Endothelial cell of umbilical vein (primary cell): Measurements from ENCODE around the gene TDRD9.

Source experiments
- EZH2 ChIP-seq: IDR thresholded peaks from 2 replicates; pipeline ENCODE4 v1.6.1; 2012; ENCODE audit warnings: borderline replicate concordance, low read depth, mild to moderate bottlenecking, moderate library complexity, low read length, inconsistent platforms; ENCODE audit not compliant: severe bottlenecking
- TF ChIP-seq, protein P1 (sequence below), 2 donors: IDR thresholded peaks; 1 replicate in 1 of 2; 2 replicates in 1 of 2; pipeline ENCODE4 v1.5.1; 2011; ENCODE audit warnings: low read length in 2 of 2, mild to moderate bottlenecking in 2 of 2, moderate library complexity in 2 of 2, control low read depth in 1 of 2, inconsistent platforms in 1 of 2, low read depth in 1 of 2; ENCODE audit not compliant: insufficient read depth in 1 of 2; ENCODE audit errors: extremely low read depth in 1 of 2

DNA sequence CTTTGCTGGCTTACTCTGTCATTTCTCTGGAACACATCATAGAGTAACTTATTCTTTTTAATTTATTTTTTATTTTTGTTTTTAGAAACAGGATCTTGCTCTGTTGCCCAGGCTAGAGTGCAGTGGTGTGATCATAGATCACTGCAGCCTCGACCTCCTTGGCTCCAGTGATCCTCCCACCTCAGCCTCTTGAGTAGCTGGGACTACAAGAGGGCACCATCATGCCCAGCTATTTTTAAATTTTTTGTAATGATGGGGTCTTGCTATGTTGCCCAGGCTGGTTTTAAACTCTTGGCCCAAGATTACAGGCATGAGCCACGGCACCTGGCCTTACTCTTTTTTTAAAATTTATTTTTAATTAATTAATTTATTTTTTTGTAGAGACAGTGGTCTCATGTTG is 46.3 kb downstream of the TDRD9 start:
- TF ChIP-seq, protein P1, sequence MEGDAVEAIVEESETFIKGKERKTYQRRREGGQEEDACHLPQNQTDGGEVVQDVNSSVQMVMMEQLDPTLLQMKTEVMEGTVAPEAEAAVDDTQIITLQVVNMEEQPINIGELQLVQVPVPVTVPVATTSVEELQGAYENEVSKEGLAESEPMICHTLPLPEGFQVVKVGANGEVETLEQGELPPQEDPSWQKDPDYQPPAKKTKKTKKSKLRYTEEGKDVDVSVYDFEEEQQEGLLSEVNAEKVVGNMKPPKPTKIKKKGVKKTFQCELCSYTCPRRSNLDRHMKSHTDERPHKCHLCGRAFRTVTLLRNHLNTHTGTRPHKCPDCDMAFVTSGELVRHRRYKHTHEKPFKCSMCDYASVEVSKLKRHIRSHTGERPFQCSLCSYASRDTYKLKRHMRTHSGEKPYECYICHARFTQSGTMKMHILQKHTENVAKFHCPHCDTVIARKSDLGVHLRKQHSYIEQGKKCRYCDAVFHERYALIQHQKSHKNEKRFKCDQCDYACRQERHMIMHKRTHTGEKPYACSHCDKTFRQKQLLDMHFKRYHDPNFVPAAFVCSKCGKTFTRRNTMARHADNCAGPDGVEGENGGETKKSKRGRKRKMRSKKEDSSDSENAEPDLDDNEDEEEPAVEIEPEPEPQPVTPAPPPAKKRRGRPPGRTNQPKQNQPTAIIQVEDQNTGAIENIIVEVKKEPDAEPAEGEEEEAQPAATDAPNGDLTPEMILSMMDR (IDR thresholded peaks at IDR 0.05; ENCODE audit: extremely low read depth in 1 of 2, insufficient read depth in 1 of 2, low read depth in 1 of 2, low read length in 2 of 2), result no peak
- no peak for TF ChIP-seq EZH2
